Stimulated activated CD4-positive, alpha-beta T cell treated with anti-CD3 and anti-CD28 coated beads, TNF-alpha, amount 100 ng/mL, for 24 hours (primary cell): ENCODE data around the gene TNFRSF18.
A peak's percentile ranks its signal among the peaks of the same experiment; 100 is the strongest.

Source experiments
- DNase-seq, 3 experiments: peaks; one replicate each; pipeline ENCODE4 v3.0.0-alpha.2; 2020; ENCODE audit warnings: low read depth in 3 of 3

TNFRSF18 gene

GRCh38 chr1:1166642-1167397 lies 39.6 kb downstream of the TNFRSF18 start:
- DNase-seq, result no peak

- no peak for DNase-seq
Measured at GRCh38 chr1:1165900-1166421, 40.4 kb downstream of the TNFRSF18 start.

GRCh38 chr1:1165485-1165884 lies 40.9 kb downstream of the TNFRSF18 start:
- no peak for DNase-seq

- no peak for DNase-seq
Measured at GRCh38 chr1:1164701-1165451, 41.5 kb downstream of the TNFRSF18 start.

GRCh38 chr1:1164361-1164700 lies 42.1 kb downstream of the TNFRSF18 start:
- DNase-seq, result no peak

- no peak for DNase-seq
Measured at GRCh38 chr1:1163538-1164070, 42.8 kb downstream of the TNFRSF18 start.

- no peak for DNase-seq
Measured at GRCh38 chr1:1162597-1163537, 43.5 kb downstream of the TNFRSF18 start.

GRCh38 chr1:1161683-1162079 lies 44.7 kb downstream of the TNFRSF18 start:
- no peak for DNase-seq

GRCh38 chr1:1161078-1161682 lies 45.2 kb downstream of the TNFRSF18 start:
- DNase-seq, result no peak

GRCh38 chr1:1160281-1160930 lies 46.0 kb downstream of the TNFRSF18 start:
- DNase-seq, result no peak

GRCh38 chr1:1157914-1158710 lies 48.3 kb downstream of the TNFRSF18 start:
- no peak for DNase-seq

GRCh38 chr1:1157426-1157913 lies 48.9 kb downstream of the TNFRSF18 start:
- peak; percentile 38 to 79 (median 43) for DNase-seq

- no peak for DNase-seq
Measured at GRCh38 chr1:1157033-1157365, 49.4 kb downstream of the TNFRSF18 start.

GRCh38 chr1:1156140-1157032 lies 50.0 kb downstream of the TNFRSF18 start:
- DNase-seq, result no peak

GRCh38 chr1:1155258-1155657 lies 51.1 kb downstream of the TNFRSF18 start:
- DNase-seq, result no peak

- DNase-seq, result no peak
Measured at GRCh38 chr1:1153874-1154273, 52.5 kb downstream of the TNFRSF18 start.
